Liver (tissue), 9 donors: ENCODE measurements around the gene MRPL54. TPM values are rescaled to one million over a fixed set of nuclear protein-coding genes. Genes with fewer than 3 reads are reported as not detected.

Source experiments
- DNase-seq: peaks from one replicate; pipeline ENCODE4 v3.0.0-alpha.2; 2017; ENCODE audit warnings: low spot score
- H3K27ac ChIP-seq, 2 donors: one replicate each; pipeline ENCODE4 v1.7.0; 2013; ENCODE audit warnings: inconsistent platforms in 2 of 2, low read length in 2 of 2, control low read depth in 1 of 2, low read depth in 1 of 2, mild to moderate bottlenecking in 1 of 2
- H3K27me3 ChIP-seq, 4 donors: one replicate each; pipeline versions ENCODE4 v1.6.1 to v1.7.0; 2013; ENCODE audit warnings: low read length in 3 of 4, inconsistent platforms in 1 of 4, mild to moderate bottlenecking in 1 of 4, moderate library complexity in 1 of 4; ENCODE audit not compliant: control insufficient read depth in 4 of 4, insufficient read depth in 4 of 4
- H3K36me3 ChIP-seq, 4 donors: one replicate each; pipeline versions ENCODE4 v1.6.1 to v1.7.0; 2013; ENCODE audit warnings: low read length in 3 of 4, mild to moderate bottlenecking in 3 of 4, low read depth in 1 of 4, moderate library complexity in 1 of 4; ENCODE audit not compliant: control insufficient read depth in 4 of 4, insufficient read depth in 3 of 4
- H3K4me1 ChIP-seq, 4 donors: one replicate each; pipeline versions ENCODE4 v1.6.1 to v1.7.0; 2013; ENCODE audit warnings: low read length in 3 of 4, mild to moderate bottlenecking in 3 of 4, moderate library complexity in 1 of 4; ENCODE audit not compliant: control insufficient read depth in 4 of 4, insufficient read depth in 4 of 4
- H3K4me3 ChIP-seq, 3 donors: one replicate each; pipeline versions ENCODE4 v1.6.1 to v1.7.0; 2013; ENCODE audit warnings: low read length in 3 of 3, control low read depth in 1 of 3, low read depth in 1 of 3, mild to moderate bottlenecking in 1 of 3
- H3K9ac ChIP-seq, 2 donors: one replicate each; pipeline ENCODE4 v1.7.0; 2013; ENCODE audit warnings: low read length in 2 of 2, mild to moderate bottlenecking in 2 of 2, moderate library complexity in 2 of 2, control low read depth in 1 of 2, low read depth in 1 of 2
- H3K9me3 ChIP-seq, 4 donors: one replicate each; pipeline versions ENCODE4 v1.6.1 to v1.7.0; 2013; ENCODE audit warnings: low read length in 3 of 4; ENCODE audit not compliant: control insufficient read depth in 4 of 4
- EGR1 ChIP-seq, 2 donors: IDR thresholded peaks; 2 replicates each; pipeline ENCODE4 v1.6.1; 2016 to 2018; ENCODE audit warnings: antibody characterized with exemption in 2 of 2, low read depth in 2 of 2
- FOXA1 ChIP-seq: IDR thresholded peaks from 2 replicates; pipeline ENCODE4 v1.6.1; 2016; ENCODE audit warnings: antibody characterized with exemption
- FOXA2 ChIP-seq: IDR thresholded peaks from 2 replicates; pipeline ENCODE4 v1.6.1; 2016; ENCODE audit warnings: antibody characterized with exemption
- GABPA ChIP-seq, 2 donors: IDR thresholded peaks in 1 of 2; conservative IDR thresholded peaks in 1 of 2; 2 replicates each; pipeline ENCODE4 v1.6.1; 2016; ENCODE audit warnings: antibody characterized with exemption in 2 of 2, mild to moderate bottlenecking in 1 of 2, moderate library complexity in 1 of 2
- HNF4A ChIP-seq, 2 donors: conservative IDR thresholded peaks; 2 replicates each; pipeline ENCODE4 v1.6.1; 2016; ENCODE audit warnings: antibody characterized with exemption in 2 of 2, mild to moderate bottlenecking in 2 of 2
- HNF4G ChIP-seq: IDR thresholded peaks from 2 replicates; pipeline ENCODE4 v1.6.1; 2016; ENCODE audit warnings: antibody characterized with exemption
- JUND ChIP-seq, 2 donors: IDR thresholded peaks; 2 replicates each; pipeline ENCODE4 v1.6.1; 2016; ENCODE audit warnings: antibody characterized with exemption in 2 of 2
- NR2F2 ChIP-seq: IDR thresholded peaks from 2 replicates; pipeline ENCODE4 v1.6.1; 2016; ENCODE audit warnings: antibody characterized with exemption
- RAD21 ChIP-seq, 2 donors: IDR thresholded peaks; 2 replicates each; pipeline ENCODE4 v1.6.1; 2016; ENCODE audit warnings: antibody characterized with exemption in 2 of 2, mild to moderate bottlenecking in 2 of 2
- RXRA ChIP-seq, 2 donors: IDR thresholded peaks; 2 replicates each; pipeline ENCODE4 v1.6.1; 2017 to 2018; ENCODE audit warnings: antibody characterized with exemption in 2 of 2, mild to moderate bottlenecking in 1 of 2
- SP1 ChIP-seq: IDR thresholded peaks from 2 replicates; pipeline ENCODE4 v1.6.1; 2018; ENCODE audit warnings: antibody characterized with exemption, mild to moderate bottlenecking
- TAF1 ChIP-seq: conservative IDR thresholded peaks from 2 replicates; pipeline ENCODE4 v1.6.1; 2016; ENCODE audit warnings: antibody characterized with exemption, mild to moderate bottlenecking
- YY1 ChIP-seq: IDR thresholded peaks from 2 replicates; pipeline ENCODE4 v1.6.1; 2016; ENCODE audit warnings: antibody characterized with exemption, mild to moderate bottlenecking
- WGBS: extraction: QIAGEN DNeasy Blood & Tissue Kit; methylation state at CpG from one replicate; pipeline ENCODE4 v1.1.7; 2013; 5-methylcytosine and 5-hydroxymethylcytosine counted together
- polyA plus RNA-seq, 2 donors: library from polyadenylated mRNA; stranded (reverse) in 1 of 2; unstranded in 1 of 2; fragments of 200-250 nt in 1 of 2; fragments of >200 nt in 1 of 2; fragmentation: Nextera tagmentation in 1 of 2; extraction: Ambion mirVana in 1 of 2; gene quantifications; one replicate each; pipeline versions ENCODE4 v1.2.1 to v1.2.3, GENCODE V29; 2013 to 2015
- total RNA-seq, 2 donors: library from RNA; depleted of rRNA; stranded (reverse); fragments of >200 nt; gene quantifications; one replicate each; pipeline ENCODE4 v1.2.3, GENCODE V29; 2014
- TF ChIP-seq, protein P1 (sequence below): IDR thresholded peaks from 2 replicates; pipeline ENCODE4 v1.6.1; 2016; ENCODE audit warnings: antibody characterized with exemption
- TF ChIP-seq, protein P2 (sequence below): IDR thresholded peaks from 2 replicates; pipeline ENCODE4 v1.6.1; 2016; ENCODE audit warnings: antibody characterized with exemption
- TF ChIP-seq, protein P3 (sequence below): IDR thresholded peaks from 2 replicates; pipeline ENCODE4 v1.6.1; 2016; ENCODE audit warnings: antibody characterized with exemption
- TF ChIP-seq, protein P4 (sequence below): IDR thresholded peaks from 2 replicates; pipeline ENCODE4 v1.6.1; 2016; ENCODE audit warnings: antibody characterized with exemption, mild to moderate bottlenecking
- TF ChIP-seq, protein P5 (sequence below): fragments of 150-350 bp; IDR thresholded peaks from 2 replicates; pipeline ENCODE4 v1.5.1; 2017; ENCODE audit warnings: improper control_type of control experiment, low read depth, low read length; ENCODE audit not compliant: missing input control
- donor health status: healthy.
- donor health status: healthy.
- donor health status: healthy.
- donor health status: healthy.
- donor health status: healthy.

MRPL54 gene
- total and polyA plus RNA-seq, 4 donors: 25.1 to 109 (median 42.9) TPM

DNA sequence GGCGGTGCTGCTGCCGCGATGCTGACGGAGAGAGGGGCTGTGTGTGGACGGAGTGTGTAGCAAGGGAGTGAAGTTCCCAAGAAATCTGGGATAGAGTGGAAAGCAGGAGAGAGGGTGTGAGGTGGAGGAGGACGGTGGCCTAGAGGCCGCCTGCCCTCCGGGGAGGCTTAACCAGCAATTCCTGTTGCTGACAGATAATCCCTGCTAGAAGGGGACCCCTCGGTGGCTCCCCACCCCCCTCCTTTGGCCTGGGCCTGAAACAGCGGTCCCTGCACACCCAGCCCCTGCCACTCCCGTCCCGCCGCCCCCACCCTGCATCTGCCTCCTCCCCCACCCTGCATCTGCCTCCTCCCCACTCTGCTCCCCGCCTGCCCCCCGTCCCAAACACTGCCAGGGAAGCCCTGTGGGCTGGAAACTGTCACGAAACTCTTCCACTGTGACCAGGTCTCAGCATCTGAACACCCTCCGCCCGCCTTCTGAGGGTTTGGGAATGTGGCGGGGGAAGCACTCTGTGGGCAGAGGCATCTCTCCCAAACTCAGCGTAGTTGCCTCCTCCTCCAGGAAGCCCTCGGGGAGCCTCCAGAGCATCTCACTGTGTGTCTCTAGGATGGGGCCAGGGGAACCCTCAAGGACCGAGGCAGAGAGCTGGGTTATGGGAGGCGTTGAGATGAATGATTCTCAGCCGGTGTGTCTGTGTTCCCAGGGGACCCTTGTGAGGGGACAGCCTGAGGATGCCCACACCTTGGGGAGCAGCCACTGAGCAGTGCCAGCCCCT is 40.8 kb downstream of the MRPL54 start (continued):
- TF ChIP-seq, protein P1, sequence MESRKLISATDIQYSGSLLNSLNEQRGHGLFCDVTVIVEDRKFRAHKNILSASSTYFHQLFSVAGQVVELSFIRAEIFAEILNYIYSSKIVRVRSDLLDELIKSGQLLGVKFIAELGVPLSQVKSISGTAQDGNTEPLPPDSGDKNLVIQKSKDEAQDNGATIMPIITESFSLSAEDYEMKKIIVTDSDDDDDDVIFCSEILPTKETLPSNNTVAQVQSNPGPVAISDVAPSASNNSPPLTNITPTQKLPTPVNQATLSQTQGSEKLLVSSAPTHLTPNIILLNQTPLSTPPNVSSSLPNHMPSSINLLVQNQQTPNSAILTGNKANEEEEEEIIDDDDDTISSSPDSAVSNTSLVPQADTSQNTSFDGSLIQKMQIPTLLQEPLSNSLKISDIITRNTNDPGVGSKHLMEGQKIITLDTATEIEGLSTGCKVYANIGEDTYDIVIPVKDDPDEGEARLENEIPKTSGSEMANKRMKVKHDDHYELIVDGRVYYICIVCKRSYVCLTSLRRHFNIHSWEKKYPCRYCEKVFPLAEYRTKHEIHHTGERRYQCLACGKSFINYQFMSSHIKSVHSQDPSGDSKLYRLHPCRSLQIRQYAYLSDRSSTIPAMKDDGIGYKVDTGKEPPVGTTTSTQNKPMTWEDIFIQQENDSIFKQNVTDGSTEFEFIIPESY: no peak
- TF ChIP-seq, protein P2, sequence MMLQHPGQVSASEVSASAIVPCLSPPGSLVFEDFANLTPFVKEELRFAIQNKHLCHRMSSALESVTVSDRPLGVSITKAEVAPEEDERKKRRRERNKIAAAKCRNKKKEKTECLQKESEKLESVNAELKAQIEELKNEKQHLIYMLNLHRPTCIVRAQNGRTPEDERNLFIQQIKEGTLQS: no peak

DNA sequence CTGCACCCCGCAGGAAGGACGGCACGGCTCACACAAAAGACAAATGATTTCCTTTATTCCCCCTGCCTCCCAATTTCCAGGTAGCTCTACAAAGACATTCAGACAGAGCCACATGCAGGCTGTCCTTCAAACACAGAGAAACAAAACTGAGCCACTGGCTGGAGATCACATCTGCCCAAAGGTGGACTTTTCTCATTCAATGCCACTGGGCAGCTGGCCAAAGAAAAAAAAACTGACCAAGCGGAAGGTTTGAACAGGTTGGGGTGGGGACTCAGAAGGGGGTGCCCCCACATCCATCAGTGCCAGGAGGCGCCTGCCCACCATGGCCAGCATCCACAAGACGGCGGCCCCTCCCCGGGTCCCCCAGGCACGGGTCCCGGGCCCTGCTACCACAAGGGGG is 41.5 kb downstream of the MRPL54 start:
- no peak overlapping the region for H3K4me3 ChIP-seq
- no peaks in the 10 kb centered on the region for H3K9me3 ChIP-seq
- TF ChIP-seq GABPA (IDR thresholded peaks at IDR 0.05 in 1 of 2, conservative IDR thresholded peaks at IDR 0.05 in 1 of 2) (no peak), RXRA (IDR thresholded peaks at IDR 0.05) (no peak), YY1 (no peak), HNF4G (no peak), EGR1 (IDR thresholded peaks at IDR 0.05; ENCODE audit: low read depth in 2 of 2) (no peak), NR2F2 (no peak), FOXA2 (no peak), JUND (IDR thresholded peaks at IDR 0.05) (no peak), FOXA1 (no peak), HNF4A (conservative IDR thresholded peaks at IDR 0.05) (no peak), RAD21 (IDR thresholded peaks at IDR 0.05) (no peak), SP1 (no peak), TAF1 (no peak)
- TF ChIP-seq, protein P1: no peak
- TF ChIP-seq, protein P3, sequence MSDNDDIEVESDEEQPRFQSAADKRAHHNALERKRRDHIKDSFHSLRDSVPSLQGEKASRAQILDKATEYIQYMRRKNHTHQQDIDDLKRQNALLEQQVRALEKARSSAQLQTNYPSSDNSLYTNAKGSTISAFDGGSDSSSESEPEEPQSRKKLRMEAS: no peak
- TF ChIP-seq, protein P4, sequence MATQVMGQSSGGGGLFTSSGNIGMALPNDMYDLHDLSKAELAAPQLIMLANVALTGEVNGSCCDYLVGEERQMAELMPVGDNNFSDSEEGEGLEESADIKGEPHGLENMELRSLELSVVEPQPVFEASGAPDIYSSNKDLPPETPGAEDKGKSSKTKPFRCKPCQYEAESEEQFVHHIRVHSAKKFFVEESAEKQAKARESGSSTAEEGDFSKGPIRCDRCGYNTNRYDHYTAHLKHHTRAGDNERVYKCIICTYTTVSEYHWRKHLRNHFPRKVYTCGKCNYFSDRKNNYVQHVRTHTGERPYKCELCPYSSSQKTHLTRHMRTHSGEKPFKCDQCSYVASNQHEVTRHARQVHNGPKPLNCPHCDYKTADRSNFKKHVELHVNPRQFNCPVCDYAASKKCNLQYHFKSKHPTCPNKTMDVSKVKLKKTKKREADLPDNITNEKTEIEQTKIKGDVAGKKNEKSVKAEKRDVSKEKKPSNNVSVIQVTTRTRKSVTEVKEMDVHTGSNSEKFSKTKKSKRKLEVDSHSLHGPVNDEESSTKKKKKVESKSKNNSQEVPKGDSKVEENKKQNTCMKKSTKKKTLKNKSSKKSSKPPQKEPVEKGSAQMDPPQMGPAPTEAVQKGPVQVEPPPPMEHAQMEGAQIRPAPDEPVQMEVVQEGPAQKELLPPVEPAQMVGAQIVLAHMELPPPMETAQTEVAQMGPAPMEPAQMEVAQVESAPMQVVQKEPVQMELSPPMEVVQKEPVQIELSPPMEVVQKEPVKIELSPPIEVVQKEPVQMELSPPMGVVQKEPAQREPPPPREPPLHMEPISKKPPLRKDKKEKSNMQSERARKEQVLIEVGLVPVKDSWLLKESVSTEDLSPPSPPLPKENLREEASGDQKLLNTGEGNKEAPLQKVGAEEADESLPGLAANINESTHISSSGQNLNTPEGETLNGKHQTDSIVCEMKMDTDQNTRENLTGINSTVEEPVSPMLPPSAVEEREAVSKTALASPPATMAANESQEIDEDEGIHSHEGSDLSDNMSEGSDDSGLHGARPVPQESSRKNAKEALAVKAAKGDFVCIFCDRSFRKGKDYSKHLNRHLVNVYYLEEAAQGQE: no peak
- TF ChIP-seq, protein P5, sequence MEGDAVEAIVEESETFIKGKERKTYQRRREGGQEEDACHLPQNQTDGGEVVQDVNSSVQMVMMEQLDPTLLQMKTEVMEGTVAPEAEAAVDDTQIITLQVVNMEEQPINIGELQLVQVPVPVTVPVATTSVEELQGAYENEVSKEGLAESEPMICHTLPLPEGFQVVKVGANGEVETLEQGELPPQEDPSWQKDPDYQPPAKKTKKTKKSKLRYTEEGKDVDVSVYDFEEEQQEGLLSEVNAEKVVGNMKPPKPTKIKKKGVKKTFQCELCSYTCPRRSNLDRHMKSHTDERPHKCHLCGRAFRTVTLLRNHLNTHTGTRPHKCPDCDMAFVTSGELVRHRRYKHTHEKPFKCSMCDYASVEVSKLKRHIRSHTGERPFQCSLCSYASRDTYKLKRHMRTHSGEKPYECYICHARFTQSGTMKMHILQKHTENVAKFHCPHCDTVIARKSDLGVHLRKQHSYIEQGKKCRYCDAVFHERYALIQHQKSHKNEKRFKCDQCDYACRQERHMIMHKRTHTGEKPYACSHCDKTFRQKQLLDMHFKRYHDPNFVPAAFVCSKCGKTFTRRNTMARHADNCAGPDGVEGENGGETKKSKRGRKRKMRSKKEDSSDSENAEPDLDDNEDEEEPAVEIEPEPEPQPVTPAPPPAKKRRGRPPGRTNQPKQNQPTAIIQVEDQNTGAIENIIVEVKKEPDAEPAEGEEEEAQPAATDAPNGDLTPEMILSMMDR: no peak
- TF ChIP-seq, protein P2: no peak
- WGBS: 77% methylated on average over 10 of the region's 10 CpGs
- H3K36me3 ChIP-seq: no peaks in the 10 kb centered on the region
- no peak overlapping the region for H3K27ac ChIP-seq
- DNase-seq: no peak
- H3K27me3 ChIP-seq: peaks cover 0 to 3% (median 1%) of the 10 kb centered on the region in 4 donors
- H3K4me1 ChIP-seq: peaks cover 0 to 9% (median 0%) of the 10 kb centered on the region in 4 donors
- H3K9ac ChIP-seq: no peak overlapping the region
